HEK293 (cell line): Measurements from ENCODE around the gene BZW2.

Experiments
- KLF1 ChIP-seq: fragments of 450-650 bp; formaldehyde crosslinking; IDR thresholded peaks from 2 replicates; pipeline ENCODE4 v1.5.1; 2016; ENCODE audit warnings: missing biosample characterization, missing genetic modification characterization
- RBAK ChIP-seq: fragments of 450-650 bp; formaldehyde crosslinking; IDR thresholded peaks from 2 replicates; pipeline ENCODE4 v1.5.1; 2016; ENCODE audit warnings: missing biosample characterization, missing genetic modification characterization
- ZFP3 ChIP-seq: fragments of 450-650 bp; formaldehyde crosslinking; IDR thresholded peaks from 2 replicates; pipeline ENCODE4 v1.5.1; 2016; ENCODE audit warnings: low read depth, missing biosample characterization, missing genetic modification characterization
- ZNF121 ChIP-seq: fragments of 450-650 bp; formaldehyde crosslinking; IDR thresholded peaks from 2 replicates; pipeline ENCODE4 v1.5.1; 2016; ENCODE audit warnings: missing biosample characterization, missing genetic modification characterization
- ZNF324 ChIP-seq: fragments of 450-650 bp; formaldehyde crosslinking; IDR thresholded peaks from 2 replicates; pipeline ENCODE4 v1.5.1; 2016; ENCODE audit warnings: missing biosample characterization, missing genetic modification characterization
- ZNF677 ChIP-seq: fragments of 450-650 bp; IDR thresholded peaks from 2 replicates; pipeline ENCODE4 v1.5.0; 2018; ENCODE audit warnings: missing biosample characterization, mild to moderate bottlenecking, missing genetic modification characterization, moderate library complexity
- ZNF701 ChIP-seq: fragments of 450-650 bp; formaldehyde crosslinking; IDR thresholded peaks from 2 replicates; pipeline ENCODE4 v1.5.1; 2016; ENCODE audit warnings: missing biosample characterization, missing genetic modification characterization
- TF ChIP-seq, protein P1 (sequence below): fragments of 450-650 bp; formaldehyde crosslinking; IDR thresholded peaks from 2 replicates; pipeline ENCODE4 v1.5.1; 2016; ENCODE audit warnings: missing biosample characterization, missing genetic modification characterization, borderline replicate concordance
- TF ChIP-seq, protein P2 (sequence below): fragments of 450-650 bp; formaldehyde crosslinking; IDR thresholded peaks from 2 replicates; pipeline ENCODE4 v1.5.1; 2016; ENCODE audit warnings: missing biosample characterization, missing genetic modification characterization
- TF ChIP-seq, protein P3 (sequence below): fragments of 450-650 bp; formaldehyde crosslinking; conservative IDR thresholded peaks from 2 replicates; pipeline ENCODE4 v1.5.1; 2016; ENCODE audit warnings: low read depth, missing biosample characterization, missing genetic modification characterization
- TF ChIP-seq, protein P4 (sequence below): fragments of 450-650 bp; formaldehyde crosslinking; IDR thresholded peaks from 2 replicates; pipeline ENCODE4 v1.5.1; 2017; ENCODE audit warnings: missing biosample characterization, missing genetic modification characterization
- TF ChIP-seq, protein P5 (sequence below): fragments of 450-650 bp; formaldehyde crosslinking; IDR thresholded peaks from 2 replicates; pipeline ENCODE4 v1.5.1; 2017; ENCODE audit warnings: missing biosample characterization, missing genetic modification characterization

Gene BZW2

DNA sequence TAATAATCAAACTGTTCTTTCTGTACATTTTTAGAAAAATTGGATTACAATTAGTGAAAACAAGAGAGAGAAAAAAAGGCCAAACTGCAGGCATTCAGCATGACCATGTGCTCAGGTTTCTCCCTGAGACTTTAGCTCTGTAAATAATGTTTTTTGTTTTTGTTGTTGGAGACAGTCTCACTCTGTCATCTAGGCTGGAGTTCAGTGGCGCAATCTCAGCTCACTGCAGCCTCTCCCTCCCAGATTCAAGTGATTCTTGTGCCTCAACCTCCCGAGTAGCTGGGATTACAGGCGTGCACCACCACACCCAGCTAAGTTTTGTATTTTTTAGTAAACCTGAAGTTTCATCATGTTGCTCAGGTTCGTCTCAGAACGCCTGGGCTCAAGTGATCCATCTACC lies 23.0 kb downstream of the BZW2 start (continued):
- TF ChIP-seq, protein P1, sequence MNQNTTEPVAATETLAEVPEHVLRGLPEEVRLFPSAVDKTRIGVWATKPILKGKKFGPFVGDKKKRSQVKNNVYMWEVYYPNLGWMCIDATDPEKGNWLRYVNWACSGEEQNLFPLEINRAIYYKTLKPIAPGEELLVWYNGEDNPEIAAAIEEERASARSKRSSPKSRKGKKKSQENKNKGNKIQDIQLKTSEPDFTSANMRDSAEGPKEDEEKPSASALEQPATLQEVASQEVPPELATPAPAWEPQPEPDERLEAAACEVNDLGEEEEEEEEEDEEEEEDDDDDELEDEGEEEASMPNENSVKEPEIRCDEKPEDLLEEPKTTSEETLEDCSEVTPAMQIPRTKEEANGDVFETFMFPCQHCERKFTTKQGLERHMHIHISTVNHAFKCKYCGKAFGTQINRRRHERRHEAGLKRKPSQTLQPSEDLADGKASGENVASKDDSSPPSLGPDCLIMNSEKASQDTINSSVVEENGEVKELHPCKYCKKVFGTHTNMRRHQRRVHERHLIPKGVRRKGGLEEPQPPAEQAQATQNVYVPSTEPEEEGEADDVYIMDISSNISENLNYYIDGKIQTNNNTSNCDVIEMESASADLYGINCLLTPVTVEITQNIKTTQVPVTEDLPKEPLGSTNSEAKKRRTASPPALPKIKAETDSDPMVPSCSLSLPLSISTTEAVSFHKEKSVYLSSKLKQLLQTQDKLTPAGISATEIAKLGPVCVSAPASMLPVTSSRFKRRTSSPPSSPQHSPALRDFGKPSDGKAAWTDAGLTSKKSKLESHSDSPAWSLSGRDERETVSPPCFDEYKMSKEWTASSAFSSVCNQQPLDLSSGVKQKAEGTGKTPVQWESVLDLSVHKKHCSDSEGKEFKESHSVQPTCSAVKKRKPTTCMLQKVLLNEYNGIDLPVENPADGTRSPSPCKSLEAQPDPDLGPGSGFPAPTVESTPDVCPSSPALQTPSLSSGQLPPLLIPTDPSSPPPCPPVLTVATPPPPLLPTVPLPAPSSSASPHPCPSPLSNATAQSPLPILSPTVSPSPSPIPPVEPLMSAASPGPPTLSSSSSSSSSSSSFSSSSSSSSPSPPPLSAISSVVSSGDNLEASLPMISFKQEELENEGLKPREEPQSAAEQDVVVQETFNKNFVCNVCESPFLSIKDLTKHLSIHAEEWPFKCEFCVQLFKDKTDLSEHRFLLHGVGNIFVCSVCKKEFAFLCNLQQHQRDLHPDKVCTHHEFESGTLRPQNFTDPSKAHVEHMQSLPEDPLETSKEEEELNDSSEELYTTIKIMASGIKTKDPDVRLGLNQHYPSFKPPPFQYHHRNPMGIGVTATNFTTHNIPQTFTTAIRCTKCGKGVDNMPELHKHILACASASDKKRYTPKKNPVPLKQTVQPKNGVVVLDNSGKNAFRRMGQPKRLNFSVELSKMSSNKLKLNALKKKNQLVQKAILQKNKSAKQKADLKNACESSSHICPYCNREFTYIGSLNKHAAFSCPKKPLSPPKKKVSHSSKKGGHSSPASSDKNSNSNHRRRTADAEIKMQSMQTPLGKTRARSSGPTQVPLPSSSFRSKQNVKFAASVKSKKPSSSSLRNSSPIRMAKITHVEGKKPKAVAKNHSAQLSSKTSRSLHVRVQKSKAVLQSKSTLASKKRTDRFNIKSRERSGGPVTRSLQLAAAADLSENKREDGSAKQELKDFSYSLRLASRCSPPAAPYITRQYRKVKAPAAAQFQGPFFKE: no peak
- TF ChIP-seq, protein P2, sequence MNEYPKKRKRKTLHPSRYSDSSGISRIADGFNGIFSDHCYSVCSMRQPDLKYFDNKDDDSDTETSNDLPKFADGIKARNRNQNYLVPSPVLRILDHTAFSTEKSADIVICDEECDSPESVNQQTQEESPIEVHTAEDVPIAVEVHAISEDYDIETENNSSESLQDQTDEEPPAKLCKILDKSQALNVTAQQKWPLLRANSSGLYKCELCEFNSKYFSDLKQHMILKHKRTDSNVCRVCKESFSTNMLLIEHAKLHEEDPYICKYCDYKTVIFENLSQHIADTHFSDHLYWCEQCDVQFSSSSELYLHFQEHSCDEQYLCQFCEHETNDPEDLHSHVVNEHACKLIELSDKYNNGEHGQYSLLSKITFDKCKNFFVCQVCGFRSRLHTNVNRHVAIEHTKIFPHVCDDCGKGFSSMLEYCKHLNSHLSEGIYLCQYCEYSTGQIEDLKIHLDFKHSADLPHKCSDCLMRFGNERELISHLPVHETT (tag by site-specific recombination): no peak
- TF ChIP-seq, protein P3, sequence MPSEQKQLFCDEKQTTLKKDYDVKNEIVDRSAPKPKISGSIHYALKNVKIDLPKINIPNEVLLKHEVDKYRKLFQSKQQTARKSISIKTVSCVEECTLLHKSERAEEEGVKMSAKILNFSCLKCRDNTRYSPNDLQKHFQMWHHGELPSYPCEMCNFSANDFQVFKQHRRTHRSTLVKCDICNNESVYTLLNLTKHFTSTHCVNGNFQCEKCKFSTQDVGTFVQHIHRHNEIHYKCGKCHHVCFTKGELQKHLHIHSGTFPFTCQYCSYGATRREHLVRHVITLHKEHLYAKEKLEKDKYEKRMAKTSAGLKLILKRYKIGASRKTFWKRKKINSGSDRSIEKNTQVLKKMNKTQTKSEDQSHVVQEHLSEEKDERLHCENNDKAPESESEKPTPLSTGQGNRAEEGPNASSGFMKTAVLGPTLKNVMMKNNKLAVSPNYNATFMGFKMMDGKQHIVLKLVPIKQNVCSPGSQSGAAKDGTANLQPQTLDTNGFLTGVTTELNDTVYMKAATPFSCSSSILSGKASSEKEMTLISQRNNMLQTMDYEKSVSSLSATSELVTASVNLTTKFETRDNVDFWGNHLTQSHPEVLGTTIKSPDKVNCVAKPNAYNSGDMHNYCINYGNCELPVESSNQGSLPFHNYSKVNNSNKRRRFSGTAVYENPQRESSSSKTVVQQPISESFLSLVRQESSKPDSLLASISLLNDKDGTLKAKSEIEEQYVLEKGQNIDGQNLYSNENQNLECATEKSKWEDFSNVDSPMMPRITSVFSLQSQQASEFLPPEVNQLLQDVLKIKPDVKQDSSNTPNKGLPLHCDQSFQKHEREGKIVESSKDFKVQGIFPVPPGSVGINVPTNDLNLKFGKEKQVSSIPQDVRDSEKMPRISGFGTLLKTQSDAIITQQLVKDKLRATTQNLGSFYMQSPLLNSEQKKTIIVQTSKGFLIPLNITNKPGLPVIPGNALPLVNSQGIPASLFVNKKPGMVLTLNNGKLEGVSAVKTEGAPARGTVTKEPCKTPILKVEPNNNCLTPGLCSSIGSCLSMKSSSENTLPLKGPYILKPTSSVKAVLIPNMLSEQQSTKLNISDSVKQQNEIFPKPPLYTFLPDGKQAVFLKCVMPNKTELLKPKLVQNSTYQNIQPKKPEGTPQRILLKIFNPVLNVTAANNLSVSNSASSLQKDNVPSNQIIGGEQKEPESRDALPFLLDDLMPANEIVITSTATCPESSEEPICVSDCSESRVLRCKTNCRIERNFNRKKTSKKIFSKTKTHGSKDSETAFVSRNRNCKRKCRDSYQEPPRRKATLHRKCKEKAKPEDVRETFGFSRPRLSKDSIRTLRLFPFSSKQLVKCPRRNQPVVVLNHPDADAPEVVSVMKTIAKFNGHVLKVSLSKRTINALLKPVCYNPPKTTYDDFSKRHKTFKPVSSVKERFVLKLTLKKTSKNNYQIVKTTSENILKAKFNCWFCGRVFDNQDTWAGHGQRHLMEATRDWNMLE (tag by site-specific recombination): no peak
- TF ChIP-seq, protein P4, sequence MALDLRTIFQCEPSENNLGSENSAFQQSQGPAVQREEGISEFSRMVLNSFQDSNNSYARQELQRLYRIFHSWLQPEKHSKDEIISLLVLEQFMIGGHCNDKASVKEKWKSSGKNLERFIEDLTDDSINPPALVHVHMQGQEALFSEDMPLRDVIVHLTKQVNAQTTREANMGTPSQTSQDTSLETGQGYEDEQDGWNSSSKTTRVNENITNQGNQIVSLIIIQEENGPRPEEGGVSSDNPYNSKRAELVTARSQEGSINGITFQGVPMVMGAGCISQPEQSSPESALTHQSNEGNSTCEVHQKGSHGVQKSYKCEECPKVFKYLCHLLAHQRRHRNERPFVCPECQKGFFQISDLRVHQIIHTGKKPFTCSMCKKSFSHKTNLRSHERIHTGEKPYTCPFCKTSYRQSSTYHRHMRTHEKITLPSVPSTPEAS (tag by site-specific recombination): no peak
- TF ChIP-seq ZNF677 (no peak), ZNF324 (tag by site-specific recombination) (no peak), ZNF121 (tag by site-specific recombination) (no peak), ZFP3 (no peak), ZNF701 (tag by site-specific recombination) (no peak), KLF1 (tag by site-specific recombination) (no peak), RBAK (tag by site-specific recombination) (no peak)
- TF ChIP-seq, protein P5, sequence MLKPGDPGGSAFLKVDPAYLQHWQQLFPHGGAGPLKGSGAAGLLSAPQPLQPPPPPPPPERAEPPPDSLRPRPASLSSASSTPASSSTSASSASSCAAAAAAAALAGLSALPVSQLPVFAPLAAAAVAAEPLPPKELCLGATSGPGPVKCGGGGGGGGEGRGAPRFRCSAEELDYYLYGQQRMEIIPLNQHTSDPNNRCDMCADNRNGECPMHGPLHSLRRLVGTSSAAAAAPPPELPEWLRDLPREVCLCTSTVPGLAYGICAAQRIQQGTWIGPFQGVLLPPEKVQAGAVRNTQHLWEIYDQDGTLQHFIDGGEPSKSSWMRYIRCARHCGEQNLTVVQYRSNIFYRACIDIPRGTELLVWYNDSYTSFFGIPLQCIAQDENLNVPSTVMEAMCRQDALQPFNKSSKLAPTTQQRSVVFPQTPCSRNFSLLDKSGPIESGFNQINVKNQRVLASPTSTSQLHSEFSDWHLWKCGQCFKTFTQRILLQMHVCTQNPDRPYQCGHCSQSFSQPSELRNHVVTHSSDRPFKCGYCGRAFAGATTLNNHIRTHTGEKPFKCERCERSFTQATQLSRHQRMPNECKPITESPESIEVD (tag by site-specific recombination): no peak
